ENCODE measurements around the gene TXNIP.

DNA sequence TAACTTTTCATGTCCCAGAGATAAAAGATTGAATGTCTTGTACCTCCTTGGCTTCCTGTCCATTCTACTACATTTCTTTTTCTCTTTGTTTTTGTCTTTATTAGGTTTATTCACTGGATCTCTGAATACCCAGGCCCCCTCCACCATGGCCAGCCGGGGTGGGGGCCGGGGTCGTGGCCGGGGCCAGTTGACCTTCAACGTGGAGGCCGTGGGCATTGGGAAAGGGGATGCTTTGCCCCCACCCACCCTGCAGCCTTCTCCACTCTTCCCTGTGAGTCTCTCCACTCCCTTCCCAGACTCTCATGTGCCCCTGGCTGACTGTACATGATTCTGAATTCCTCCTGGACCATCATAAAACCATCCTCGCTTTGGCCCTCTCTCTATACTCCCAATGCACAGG, 21.7 kb downstream of the TXNIP start:
- TF ChIP-seq CTCF (IDR thresholded peaks at IDR 0.05; ENCODE audit: poor library complexity) (no peak), EZH2 (IDR thresholded peaks at IDR 0.05; ENCODE audit: borderline replicate concordance) (no peak), EZH2phosphoT487 (IDR thresholded peaks at IDR 0.05; ENCODE audit: low read depth, severe bottlenecking, unreplicated experiment) (no peak)

Measured in hepatocyte (in vitro differentiated cells).